Activated naive CD4-positive, alpha-beta T cell treated with anti-CD3 and anti-CD28 coated beads, Interleukin-2, amount 10 ng/mL, durations not matched to agents 7 days and 5 days (primary cell): Measurements from ENCODE around the gene RMND5A.

Experiments
- CTCF ChIA-PET: fragments of 350-600 bp; sonication (Branson Sonifier 250); formaldehyde crosslinking; loops from one replicate; lab custom pipeline; 2021; ENCODE audit warnings: antibody characterized with exemption; lab: Charles Lee
- DNase-seq: peaks from one replicate; pipeline ENCODE4 v3.0.0-alpha.2; 2020
- H3K27ac Mint-ChIP-seq: one replicate; pipeline ENCODE4 v1.8.0; 2021; ENCODE audit warnings: mild to moderate bottlenecking, moderate library complexity, mixed read lengths
- H3K27me3 Mint-ChIP-seq: one replicate; pipeline ENCODE4 v1.8.0; 2021; ENCODE audit warnings: mild to moderate bottlenecking, mixed read lengths
- H3K36me3 Mint-ChIP-seq: one replicate; pipeline ENCODE4 v1.8.0; 2021; ENCODE audit warnings: mixed read lengths
- H3K4me1 Mint-ChIP-seq: one replicate; pipeline ENCODE4 v1.8.0; 2021; ENCODE audit warnings: mixed read lengths
- H3K4me3 Mint-ChIP-seq: one replicate; pipeline ENCODE4 v1.8.0; 2021; ENCODE audit warnings: mild to moderate bottlenecking, moderate library complexity, mixed read lengths
- H3K9me3 Mint-ChIP-seq: one replicate; pipeline ENCODE4 v1.8.0; 2021; ENCODE audit warnings: mixed read lengths

Gene RMND5A

DNA sequence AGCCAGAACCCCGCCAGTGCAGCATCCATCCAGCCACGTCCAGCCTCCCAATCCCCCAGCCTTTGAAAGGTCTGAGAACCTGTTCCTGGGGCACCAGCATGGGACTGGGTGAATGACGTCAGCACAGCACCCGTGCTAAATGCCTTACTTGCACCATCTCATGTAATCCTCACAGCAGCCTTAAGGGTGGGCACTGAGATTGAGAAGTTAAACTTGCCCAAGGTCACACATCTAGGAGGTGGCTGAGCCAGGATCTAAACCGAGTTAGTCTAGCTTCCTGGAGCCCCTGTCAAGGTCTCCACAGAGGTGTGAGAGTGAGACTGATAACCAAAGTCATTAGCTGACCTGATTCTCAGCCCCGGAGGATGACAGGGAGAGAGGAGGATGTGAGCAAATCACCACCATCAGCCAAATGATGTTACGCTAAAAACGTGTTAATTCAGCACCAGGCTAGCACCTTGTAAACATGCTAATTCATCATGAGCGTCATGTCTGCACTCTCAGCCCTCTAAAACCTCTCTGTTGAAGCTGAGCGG, 66.0 kb downstream of the RMND5A start:
- Mint-ChIP-seq H3K27ac (peak overlapping the region; percentile 30), H3K27me3 (peaks cover 60% of the 10 kb centered on the region), H3K4me1 (peaks cover 12% of the 10 kb centered on the region), H3K9me3 (no peaks in the 10 kb centered on the region), H3K4me3 (no peak overlapping the region), H3K36me3 (peaks cover 1% of the 10 kb centered on the region)
- DNase-seq: no peak
- CTCF ChIA-PET: no interaction called here

DNA sequence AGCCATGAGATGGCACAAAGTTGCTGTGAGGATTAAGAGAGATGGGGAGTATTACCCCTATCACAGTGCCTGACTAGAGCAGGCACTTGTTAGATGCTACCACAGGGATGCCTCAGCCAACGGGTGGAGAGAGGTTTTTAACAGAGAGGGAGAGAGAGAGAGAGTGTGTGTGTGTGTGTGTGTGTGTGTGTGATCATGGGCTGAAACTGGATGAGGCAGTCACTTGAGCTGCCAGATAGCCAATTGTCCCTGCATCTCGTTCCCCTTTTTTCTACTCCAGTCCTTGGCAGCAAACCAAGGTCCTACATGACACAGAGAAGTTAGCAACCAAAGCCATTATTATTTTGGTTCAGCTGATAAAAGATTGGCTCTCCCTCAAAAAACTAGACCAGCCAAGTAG, 67.6 kb downstream of the RMND5A start:
- H3K4me1 Mint-ChIP-seq: peaks cover 23% of the 10 kb centered on the region
- CTCF ChIA-PET: interaction anchor here (0.7 kb wide), 1 partner anchor 13 kb away, joined by 3 read pairs; no protein-coding TSS in a partner anchor
- no peak overlapping the region for H3K4me3 Mint-ChIP-seq
- H3K36me3 Mint-ChIP-seq: peaks cover 1% of the 10 kb centered on the region
- DNase-seq: no peak
- H3K27ac Mint-ChIP-seq: no peak overlapping the region
- H3K27me3 Mint-ChIP-seq: peaks cover 69% of the 10 kb centered on the region
- H3K9me3 Mint-ChIP-seq: no peaks in the 10 kb centered on the region

DNA sequence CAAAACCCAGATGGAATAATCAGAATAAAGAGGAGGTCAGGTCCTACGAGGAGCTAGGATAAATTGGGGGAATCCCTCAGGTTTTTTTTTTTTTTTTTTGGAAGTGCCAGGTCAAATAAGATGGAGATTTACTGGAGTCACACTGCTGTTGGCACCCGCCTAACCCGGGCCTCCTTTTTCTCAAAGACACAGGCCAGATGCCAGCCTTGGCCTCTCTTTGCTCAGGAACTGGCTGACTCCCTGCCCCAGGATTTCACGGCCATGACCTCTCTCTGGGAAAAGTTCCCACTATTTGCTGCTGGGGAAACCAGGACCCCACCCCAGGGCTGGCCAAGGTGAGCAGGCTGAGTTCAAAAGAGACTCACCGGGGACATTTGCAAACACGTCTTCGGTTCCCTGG, 68.1 kb downstream of the RMND5A start:
- no peak overlapping the region for H3K4me3 Mint-ChIP-seq
- CTCF ChIA-PET: interaction anchor here (0.7 kb wide), 1 partner anchor 14 kb away, joined by 3 read pairs; no protein-coding TSS in a partner anchor
- no peak overlapping the region for H3K27ac Mint-ChIP-seq
- H3K27me3 Mint-ChIP-seq: peaks cover 69% of the 10 kb centered on the region
- no peak for DNase-seq
- H3K9me3 Mint-ChIP-seq: no peaks in the 10 kb centered on the region
- peaks cover 27% of the 10 kb centered on the region for H3K4me1 Mint-ChIP-seq
- peaks cover 1% of the 10 kb centered on the region for H3K36me3 Mint-ChIP-seq

DNA sequence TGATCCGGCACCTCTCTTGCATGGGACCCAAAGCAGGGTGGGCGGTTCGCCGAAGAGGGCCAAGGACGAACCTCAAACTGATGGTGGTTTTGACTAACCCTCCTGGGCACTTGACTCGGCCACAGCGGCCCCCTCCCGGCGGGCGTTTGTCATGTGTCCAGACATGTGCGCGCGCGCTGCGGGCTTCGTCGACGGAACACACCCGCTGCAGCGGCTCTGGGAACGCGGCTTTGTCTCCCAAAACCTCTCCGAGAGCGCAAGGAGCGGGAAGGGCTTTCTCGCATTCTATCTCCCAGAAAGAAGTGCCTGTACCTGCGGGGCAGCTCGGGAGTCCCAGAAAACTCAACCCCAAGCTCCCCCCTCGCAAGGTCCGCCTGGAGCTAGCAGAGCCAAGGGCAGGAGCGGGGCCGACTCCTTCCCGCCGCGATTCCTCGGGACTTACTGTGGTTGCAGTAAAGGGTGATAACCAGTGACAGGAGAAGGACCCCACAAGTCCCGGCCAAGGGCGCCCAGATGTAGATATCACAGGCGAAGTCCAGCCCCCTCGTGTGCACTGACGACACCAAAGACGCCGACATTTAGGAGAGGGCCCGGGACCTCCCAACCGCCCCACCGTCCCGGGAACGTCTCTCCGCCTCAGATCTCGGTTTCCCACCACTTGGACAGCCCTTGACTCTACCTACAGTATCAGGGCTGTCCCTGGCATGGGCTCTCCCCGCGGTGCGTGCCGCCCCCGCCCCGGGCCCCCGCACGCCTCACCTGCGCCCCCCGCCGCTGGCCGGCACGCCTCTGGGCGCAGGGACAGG, 69.0 kb downstream of the RMND5A start:
- no peaks in the 10 kb centered on the region for H3K9me3 Mint-ChIP-seq
- H3K4me1 Mint-ChIP-seq: peaks cover 36% of the 10 kb centered on the region
- peaks cover 78% of the 10 kb centered on the region for H3K27me3 Mint-ChIP-seq
- peaks cover 6% of the 10 kb centered on the region for H3K36me3 Mint-ChIP-seq
- CTCF ChIA-PET: no interaction called here
- DNase-seq: no peak
- H3K27ac Mint-ChIP-seq: no peak overlapping the region
- peak overlapping the region; percentile 7 for H3K4me3 Mint-ChIP-seq

DNA sequence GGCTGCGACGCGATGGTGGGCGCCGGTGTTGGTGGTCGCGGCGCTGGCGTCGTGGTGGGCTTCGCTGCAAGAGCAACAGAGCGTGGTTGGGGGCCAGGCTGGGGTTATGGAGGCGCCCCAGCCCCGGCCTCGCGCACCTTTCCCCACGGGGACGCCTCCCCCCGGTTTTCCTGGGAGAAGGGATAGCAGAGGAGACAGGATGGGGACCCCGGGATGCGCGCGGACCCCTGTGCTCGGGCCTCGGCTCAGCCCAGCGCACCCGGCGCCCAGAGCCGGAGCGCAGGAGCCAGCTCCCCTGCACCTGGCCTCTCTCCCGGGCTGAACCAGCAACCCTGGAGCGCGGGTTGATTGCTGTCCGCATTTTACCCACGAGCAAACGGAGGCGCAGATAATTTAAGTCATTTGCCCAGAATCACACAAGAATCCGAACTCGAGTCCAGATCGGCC, 69.6 kb downstream of the RMND5A start:
- H3K9me3 Mint-ChIP-seq: no peaks in the 10 kb centered on the region
- H3K4me3 Mint-ChIP-seq: peak overlapping the region; percentile 52
- peaks cover 84% of the 10 kb centered on the region for H3K27me3 Mint-ChIP-seq
- CTCF ChIA-PET: no interaction called here
- no peak for DNase-seq
- H3K4me1 Mint-ChIP-seq: peaks cover 42% of the 10 kb centered on the region
- H3K27ac Mint-ChIP-seq: no peak overlapping the region
- peaks cover 6% of the 10 kb centered on the region for H3K36me3 Mint-ChIP-seq

DNA sequence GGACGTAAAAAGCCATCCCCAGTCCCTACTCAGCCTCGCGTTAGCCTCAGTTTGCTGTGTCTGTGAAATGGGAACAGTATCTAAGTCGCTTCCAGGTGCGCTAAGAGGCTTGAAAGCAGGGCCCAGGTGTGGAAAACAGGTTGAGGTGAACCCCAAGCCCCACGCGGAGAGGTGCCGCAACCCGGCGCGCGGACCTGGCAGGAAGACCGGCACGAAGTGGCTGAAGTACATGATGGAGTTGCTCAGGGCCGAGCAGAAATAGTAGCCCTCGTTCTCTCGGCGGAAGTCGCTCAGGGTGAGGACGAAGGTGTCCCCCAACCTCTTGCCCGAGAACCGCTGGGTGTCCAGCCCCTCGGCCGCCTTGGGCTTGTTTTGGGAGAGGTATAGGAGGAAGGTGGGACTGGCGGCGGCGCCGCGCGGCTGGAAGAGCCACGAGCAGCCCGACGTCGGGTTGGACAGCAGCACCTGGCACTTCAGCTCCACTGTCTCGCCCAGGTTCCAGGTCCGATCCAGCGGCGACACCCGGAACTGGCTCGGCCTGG, 70.1 kb downstream of the RMND5A start:
- peaks cover 84% of the 10 kb centered on the region for H3K27me3 Mint-ChIP-seq
- CTCF ChIA-PET: no interaction called here
- peaks cover 3% of the 10 kb centered on the region for H3K9me3 Mint-ChIP-seq
- H3K4me1 Mint-ChIP-seq: peaks cover 47% of the 10 kb centered on the region
- H3K36me3 Mint-ChIP-seq: peaks cover 9% of the 10 kb centered on the region
- DNase-seq: peak; percentile 26
- H3K4me3 Mint-ChIP-seq: peak overlapping the region; percentile 52
- no peak overlapping the region for H3K27ac Mint-ChIP-seq

DNA sequence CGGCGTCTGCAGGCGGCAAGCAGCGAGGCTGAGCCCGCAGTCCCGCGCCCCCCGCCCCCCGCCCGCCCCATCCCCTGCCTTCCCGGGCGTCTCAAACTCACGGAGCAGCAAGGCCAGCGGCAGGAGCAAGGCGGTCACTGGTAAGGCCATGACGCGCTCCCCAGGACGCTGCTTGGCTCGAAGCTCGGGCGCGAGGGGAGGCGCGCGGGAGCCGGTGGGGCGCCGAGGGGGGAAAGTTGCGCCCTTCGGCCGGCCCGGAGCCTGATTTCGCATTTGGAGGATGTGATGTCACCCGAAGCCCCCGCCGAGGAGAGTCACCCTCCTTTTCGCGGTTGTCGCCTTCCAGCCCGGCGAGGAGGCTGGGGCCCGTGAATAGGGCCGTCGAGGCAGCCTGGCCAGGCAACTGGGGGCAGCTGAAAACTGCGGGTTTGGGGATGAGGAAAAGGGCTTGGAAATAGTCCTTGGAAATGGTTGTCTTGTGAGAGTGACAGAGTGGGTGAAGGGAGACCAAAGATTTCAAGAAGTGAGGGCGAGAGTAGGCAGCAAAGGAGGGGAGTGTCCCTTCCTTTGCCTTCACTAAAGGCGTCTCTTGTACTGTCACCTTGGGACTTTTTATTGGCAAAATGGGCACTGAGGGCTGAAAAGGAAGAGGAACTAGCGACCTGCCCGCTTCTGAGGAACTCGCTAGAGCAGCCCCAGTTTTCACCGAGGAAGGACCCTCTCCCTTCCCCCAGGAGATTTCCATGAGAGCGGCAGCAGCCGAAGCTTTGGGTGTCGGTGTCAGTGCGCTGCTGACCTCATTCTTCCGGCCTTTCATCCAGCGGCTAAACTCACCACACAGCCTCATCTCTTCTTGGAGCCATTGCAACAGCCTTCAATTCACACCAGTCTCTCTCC, 70.8 kb downstream of the RMND5A start, which contains the start of gene CD8A:
TSS of gene CD8A (minus strand) at position 238 of the 897 bp plus-strand sequence. CDS start at position 150, 88 bp downstream.
- CTCF ChIA-PET: no interaction called here
- Mint-ChIP-seq H3K36me3 (peaks cover 15% of the 10 kb centered on the region), H3K27me3 (peaks cover 83% of the 10 kb centered on the region), H3K4me1 (peaks cover 49% of the 10 kb centered on the region), H3K27ac (no peak within 1 kb of the TSS), H3K9me3 (peaks cover 8% of the 10 kb centered on the region), H3K4me3 (peak within 1 kb of the TSS; percentile 67)
- peak; percentile 47 for DNase-seq

DNA sequence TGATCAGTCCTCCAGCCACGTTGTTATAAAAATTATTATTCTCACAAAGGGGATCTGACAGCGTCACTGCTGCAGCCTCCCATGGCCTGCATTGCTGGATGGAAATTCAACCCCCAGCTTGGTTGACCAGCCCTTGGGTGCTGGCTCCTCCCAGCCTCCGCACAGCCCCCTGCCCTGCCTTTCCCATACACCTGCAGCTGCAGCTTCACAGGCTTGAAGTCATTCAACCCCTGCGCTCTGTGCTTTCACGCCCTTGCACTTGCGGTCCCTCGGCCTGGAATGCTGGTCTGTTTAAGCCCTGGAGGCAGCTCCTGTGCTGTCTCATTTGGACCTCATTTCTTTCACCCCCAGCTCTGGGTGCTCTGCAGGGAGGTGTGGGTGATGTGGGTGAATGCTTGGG, 71.5 kb downstream of the RMND5A start:
- peak overlapping the region; percentile 67 for H3K4me3 Mint-ChIP-seq
- DNase-seq: no peak
- CTCF ChIA-PET: no interaction called here
- H3K27me3 Mint-ChIP-seq: peaks cover 80% of the 10 kb centered on the region
- H3K36me3 Mint-ChIP-seq: peaks cover 18% of the 10 kb centered on the region
- H3K27ac Mint-ChIP-seq: no peak overlapping the region
- H3K4me1 Mint-ChIP-seq: peaks cover 49% of the 10 kb centered on the region
- peaks cover 15% of the 10 kb centered on the region for H3K9me3 Mint-ChIP-seq

DNA sequence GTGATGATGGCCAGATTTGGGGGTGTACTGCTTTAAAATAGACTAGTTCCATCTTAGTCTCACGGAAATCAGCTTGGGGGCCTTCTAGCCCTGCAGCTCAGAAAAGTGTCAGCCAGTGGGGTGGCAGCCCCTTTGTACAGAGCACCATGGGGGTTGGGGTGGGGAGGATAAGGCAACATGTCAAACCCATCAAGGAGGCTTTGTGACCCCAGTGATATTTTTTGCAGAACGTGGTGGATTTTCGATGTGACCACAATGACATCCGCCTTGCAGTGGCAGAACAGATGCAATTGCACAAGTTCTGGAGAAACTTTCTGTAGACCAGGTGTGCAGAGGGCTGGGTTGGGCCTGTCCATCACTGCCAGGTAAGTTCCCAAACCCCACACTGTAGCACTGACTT, 73.7 kb downstream of the RMND5A start:
- Mint-ChIP-seq H3K4me1 (peaks cover 47% of the 10 kb centered on the region), H3K4me3 (no peak overlapping the region), H3K27ac (no peak overlapping the region), H3K9me3 (peaks cover 25% of the 10 kb centered on the region), H3K36me3 (peaks cover 26% of the 10 kb centered on the region), H3K27me3 (peaks cover 81% of the 10 kb centered on the region)
- DNase-seq: no peak
- CTCF ChIA-PET: interaction anchor here (1.4 to 1.5 kb wide), 2 partner anchors 14 to 29 kb away, joined by 4 to 5 read pairs; no protein-coding TSS in a partner anchor

DNA sequence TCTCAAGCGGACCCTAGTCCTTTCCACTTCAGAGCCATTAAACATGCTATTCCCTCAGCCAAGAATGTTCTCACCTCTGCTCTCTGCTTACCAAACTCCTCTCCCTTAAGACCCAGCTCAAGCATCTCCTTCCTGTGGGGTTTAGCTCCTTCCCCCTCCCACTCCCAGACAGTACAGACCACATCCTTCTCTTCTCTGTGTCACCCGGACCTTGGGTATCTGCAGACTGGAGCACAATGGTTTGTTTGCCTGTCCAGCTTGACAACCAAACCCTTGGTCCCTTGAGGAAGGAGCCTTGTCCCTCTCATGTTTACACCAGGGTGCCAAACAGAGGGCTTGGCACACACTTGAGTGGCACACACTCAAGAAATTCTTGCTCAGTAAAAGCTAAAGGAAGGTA, 74.8 kb downstream of the RMND5A start:
- Mint-ChIP-seq H3K9me3 (peaks cover 25% of the 10 kb centered on the region), H3K27ac (no peak overlapping the region), H3K4me3 (no peak overlapping the region), H3K4me1 (peaks cover 46% of the 10 kb centered on the region), H3K36me3 (peaks cover 26% of the 10 kb centered on the region), H3K27me3 (peaks cover 74% of the 10 kb centered on the region)
- peak; percentile 44 for DNase-seq
- CTCF ChIA-PET: interaction anchor here (1.4 to 1.5 kb wide), 2 partner anchors 13 to 30 kb away, joined by 4 to 5 read pairs; no protein-coding TSS in a partner anchor

DNA sequence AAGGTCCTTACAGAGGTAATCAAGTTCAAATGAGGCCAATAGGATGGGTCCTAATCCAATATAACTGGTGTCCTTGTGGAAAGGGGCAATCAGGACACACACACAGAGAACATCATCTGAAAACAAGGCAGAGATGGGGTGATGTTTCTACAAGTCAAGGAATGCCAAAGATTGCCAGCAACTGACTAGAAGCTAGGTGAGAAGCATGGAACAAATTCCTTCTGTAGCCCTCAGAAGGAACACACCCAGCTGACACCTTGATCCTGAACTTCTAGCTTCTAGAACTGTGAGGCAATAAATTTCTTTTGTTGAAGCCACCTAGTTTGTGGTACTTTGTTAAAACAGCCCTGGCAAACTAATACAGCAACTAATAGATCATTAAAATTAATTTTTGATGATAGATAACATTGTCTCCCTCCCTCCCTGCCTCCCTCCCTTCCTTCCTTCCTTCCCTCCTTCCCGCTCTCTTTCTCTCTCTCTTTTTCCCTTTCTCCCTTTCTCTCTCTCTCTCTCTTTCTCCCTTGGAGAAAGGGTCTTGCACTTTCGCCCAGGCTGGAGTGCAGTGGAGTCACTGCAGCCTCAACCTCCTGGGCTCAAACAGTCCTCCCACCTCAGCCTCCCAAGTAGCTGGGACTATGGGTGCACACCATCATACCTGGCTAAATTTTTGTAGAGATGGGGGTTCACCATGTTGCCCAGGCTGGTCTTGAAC, 80.9 kb downstream of the RMND5A start:
- no peak for DNase-seq
- Mint-ChIP-seq H3K27me3 (peaks cover 37% of the 10 kb centered on the region), H3K36me3 (peaks cover 10% of the 10 kb centered on the region), H3K27ac (no peak overlapping the region), H3K9me3 (peaks cover 16% of the 10 kb centered on the region), H3K4me3 (no peak overlapping the region), H3K4me1 (no peaks in the 10 kb centered on the region)
- CTCF ChIA-PET: no interaction called here

DNA sequence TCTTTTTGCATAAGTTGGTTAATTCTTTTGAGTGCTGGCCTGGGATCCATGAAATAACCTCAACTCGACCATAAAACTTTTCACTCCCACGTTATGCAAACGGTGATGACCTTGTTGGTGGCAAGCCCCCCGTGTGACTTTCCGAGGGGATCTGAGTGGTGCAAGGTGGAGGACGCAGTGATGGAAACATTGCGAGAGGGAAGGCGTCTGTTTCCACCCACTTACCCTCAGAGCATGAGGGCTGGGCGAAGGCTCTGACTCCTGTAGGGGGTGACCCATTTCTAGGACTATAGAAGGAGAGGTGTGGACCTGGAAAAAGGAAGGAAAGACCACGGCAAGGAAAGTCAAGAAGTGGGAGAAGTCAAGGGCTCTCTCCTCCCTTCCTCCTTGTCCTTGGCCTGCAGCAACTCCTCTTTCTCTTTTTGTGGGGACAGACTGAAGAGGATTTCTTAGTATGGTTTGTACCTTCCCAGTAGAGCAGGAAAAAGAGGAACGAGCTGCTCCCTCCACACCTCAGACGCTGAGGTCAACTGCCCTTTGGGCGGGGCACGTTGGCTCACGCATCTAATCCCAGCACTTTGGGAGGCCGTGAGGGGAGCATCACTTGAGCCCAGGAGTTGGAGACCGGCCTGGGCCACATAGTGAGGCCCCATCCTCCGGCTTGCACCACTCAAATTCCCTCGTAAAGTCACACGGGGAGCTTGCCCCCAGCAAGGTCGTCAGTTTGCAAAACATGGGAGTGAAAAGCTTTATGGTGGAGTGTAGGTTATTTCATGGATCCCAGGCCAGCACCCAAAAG, 86.2 kb downstream of the RMND5A start:
- Mint-ChIP-seq H3K4me1 (peaks cover 22% of the 10 kb centered on the region), H3K27me3 (peaks cover 58% of the 10 kb centered on the region), H3K9me3 (no peaks in the 10 kb centered on the region), H3K4me3 (no peak overlapping the region), H3K27ac (peak overlapping the region; percentile 24), H3K36me3 (no peaks in the 10 kb centered on the region)
- CTCF ChIA-PET: interaction anchor here (0.6 to 3.0 kb wide), 3 partner anchors 26 to 42 kb away, joined by 3 to 20 read pairs (median 3); no protein-coding TSS in a partner anchor
- no peak for DNase-seq
